HG02840 (cell line): ENCODE data around the gene SETD1B.

Experiments used
- ATAC-seq: cut with Tn5 transposase; IDR thresholded peaks from one replicate; pipeline ENCODE4 v1.9.1; 2021; ENCODE audit warnings: mild to moderate bottlenecking, moderate library complexity, moderate number of reproducible peaks; ENCODE audit not compliant: unreplicated experiment, low FRiP score

The SETD1B gene

DNA sequence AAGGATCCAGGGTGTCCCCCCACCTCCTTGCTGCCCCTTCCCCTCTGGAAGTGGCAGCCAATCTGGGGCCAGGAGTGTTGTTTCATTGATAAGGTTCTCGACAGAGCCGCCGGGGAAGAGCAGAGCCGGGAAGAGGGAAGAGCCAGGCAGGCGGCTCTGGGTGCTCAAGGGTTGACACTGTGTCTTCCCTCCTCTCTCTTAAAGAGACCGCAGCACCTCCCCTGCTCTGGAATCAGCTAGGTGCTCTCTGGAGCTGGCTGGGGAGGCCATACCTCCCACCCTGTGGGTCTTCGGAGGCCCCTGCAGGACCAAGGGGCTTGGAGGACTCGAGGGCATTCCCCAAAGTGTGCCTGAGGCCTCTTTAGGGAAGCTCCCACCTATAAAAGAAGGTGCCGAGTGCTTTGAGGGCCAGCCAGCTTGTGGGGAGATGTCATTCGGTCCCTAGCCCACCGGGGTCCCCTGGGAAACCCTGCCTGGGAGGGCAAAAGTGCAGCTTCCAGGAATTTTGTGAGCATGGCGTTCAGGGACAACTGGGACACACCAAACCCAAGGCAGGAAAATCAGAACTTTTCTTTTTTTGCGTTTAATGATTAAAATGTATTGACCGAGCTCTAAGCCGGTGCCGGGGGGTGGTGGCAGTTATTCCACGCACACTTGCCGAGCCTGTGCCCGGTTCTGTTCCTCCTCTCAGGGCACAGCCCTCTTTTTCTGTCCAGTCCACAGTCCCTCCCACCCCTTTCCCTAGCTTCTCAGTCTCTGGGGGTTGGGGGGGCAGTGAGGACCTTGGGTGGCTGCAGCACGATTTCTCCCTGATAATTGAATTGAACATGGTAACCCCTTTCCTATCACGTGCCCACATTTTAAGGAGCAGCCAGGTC is 3.0 kb downstream of the SETD1B start:
- no peak for ATAC-seq

DNA sequence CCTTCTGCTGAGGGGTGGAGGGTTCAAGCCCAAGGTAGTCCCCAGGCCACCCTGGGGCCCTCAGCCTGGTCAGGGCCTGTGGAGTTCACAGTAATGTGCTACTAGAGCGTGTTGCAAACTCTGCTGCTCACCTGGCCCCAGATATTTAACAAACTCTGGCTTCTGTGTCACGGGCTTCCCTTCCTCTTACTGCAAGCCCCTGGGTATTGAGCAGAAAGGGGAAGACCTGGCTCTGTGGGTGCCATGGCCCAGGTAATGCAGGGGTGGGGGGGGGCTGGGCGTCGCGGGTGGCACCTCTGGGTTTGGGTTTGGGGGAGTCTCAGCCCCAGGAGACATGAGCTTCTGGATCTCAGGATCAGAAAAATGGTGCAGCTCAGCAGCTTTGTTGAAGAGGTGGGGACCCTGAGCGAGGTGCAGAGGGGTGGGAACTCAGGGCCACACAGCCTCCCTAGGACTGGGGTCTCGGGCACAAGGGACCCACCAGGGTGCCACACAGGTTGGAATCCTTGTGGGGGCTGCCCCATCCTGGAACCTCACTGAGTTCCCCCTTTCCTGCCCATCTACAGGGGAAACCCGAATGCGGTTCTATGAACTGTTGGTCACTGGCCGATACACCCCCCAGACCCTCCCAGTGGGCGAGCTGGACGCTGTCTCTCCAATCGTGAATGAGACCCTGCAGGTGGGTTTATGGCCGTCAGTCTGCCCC is 4.0 kb downstream of the SETD1B start:
- ATAC-seq = no peak

DNA sequence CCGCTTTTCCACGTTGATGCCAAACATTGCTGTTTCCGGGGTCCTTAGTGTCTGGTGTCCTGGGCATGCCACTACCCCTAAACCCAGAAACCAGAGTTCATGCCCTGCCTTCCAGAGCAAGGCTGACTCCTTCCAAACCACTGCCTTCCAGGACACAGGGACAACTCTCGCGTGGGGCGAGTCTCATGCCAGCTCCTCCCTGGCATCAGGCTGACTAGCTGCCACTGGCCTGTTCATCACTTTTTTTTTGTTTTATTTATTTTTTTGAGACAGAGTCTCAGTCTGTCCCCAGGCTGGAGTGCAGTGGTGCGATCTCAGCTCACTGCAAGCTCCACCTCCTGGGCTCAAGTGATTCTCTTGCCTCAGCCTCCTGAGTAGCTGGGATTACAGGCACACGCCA is 4.8 kb downstream of the SETD1B start:
- ATAC-seq = no peak

DNA sequence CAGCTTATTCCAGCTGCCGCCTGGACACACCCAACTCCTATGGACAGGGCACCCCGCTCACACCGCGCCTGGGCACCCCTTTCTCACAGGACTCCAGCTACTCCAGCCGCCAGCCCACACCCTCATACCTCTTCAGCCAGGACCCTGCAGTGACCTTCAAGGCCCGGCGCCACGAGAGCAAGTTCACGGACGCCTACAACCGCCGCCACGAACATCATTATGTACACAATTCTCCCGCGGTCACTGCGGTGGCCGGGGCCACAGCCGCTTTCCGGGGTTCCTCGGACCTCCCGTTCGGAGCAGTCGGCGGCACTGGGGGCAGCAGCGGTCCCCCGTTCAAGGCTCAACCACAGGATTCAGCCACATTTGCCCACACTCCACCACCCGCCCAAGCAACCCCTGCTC is 5.9 kb downstream of the SETD1B start:
- ATAC-seq = no peak

DNA sequence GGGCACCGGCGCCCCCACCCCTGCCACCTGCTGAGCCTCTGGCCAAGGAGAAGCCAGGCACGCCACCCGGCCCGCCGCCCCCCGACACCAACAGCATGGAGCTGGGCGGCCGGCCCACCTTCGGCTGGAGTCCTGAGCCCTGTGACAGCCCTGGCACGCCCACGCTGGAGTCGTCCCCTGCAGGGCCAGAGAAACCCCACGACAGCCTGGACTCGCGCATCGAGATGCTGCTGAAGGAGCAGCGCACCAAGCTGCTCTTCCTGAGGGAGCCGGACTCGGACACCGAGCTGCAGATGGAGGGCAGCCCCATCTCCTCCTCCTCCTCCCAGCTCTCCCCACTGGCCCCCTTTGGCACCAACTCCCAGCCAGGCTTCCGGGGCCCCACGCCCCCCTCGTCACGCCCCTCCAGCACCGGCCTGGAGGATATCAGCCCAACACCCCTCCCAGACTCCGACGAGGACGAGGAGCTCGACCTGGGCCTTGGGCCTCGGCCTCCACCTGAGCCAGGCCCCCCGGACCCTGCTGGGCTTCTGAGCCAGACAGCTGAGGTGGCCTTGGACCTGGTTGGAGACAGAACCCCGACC is 6.5 kb downstream of the SETD1B start:
- no peak for ATAC-seq

DNA sequence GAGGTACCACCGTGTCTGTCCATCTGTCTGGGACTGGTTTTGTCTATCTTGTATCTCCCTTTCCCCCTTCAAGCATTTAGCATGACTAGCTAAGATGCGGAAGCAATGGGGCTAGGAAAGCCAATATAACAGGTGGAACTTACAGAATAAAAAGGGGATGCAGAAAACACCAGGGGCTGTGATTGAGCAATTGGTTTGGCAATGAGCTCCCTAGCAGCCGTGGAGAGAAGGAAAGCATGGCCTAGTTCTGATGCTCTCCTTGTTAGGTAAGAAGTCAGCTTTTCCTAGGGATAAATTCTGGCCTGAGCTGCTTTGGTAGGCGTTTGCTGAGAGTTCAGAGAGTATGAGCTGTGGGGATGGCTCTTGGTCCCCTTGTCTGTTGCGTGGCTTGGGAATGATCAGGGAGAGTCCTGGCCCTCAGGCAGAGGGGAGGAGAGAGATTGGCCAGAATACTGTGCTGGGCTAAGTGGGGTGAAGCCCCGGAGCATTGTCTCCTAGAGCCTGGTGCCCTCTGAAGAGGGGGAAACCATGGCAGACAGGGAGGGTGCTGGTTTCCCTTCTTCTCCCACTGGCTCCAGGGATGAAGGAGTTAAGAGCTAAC is 7.1 kb downstream of the SETD1B start:
- no peak for ATAC-seq

DNA sequence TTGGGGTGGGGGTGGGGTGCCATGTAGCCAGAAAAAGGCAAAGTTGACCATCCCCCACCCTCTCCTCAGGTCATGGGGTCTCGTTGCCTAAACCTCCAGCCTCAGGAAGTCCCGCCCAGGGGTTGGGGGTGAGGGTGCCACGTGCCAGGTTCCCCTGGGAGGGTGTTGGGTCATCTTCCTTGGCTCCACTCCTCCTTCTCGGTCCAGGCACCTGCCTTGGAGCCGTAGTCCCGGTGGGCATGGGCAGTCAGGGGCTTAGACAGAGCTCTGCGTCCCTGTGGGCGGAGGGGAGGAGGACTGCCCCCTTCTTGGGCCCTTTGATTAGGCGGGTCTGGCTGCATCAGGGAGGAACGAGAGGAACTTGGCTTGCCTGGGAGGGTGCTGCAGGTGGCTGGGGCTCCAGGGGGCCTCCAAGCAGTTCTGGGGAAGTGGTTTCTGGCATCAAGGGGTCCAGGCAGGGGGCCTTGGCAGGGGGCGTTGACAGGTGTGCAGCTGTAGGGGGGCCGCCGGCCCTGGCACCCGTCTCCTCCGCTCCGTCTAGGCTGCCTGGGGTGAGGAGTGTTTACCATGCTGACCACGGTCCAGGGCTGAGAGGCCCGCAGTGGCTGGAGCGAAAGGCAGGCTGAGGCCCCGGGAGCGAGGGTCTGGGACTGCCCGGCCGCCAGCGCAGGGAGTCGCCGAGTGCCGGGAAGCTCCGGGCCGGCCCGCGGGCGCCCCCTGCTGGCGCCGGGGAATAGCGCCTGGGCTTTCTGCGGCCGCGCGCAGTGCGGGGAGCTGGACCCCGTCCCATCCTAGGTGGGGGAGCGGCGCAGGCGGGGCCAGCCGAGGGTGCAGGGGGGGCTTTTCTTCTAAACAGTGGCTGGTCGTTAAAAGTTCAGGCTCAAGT is 7.9 kb downstream of the SETD1B start:
- no peak for ATAC-seq

DNA sequence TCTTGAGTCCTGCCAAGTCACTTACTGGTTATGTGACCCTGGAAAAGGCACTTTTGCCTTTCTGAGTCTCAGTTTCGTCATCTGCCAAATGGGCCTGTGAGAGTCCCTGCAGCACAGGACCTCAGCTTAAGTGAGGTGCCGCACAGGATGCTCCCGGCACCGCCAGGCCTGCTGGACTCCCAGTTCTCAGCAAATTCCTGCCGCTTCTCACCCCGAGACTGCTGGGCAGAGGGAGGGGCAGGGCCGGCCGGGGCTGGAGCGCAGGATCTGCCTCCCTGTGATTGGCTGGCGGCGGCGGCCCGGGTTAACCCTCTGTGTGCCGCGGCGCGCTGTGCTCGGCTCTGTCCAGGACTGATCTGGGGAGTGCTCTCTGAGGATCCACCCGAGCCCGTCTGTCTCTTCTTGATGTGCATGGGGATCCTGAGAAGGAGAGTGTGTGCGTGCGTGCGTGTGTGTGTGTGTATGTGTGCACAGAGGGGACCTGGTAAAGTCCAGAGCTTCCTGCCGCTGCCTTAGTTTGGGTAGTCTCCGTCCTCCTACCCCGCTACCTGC is 8.6 kb downstream of the SETD1B start:
- ATAC-seq = no peak

DNA sequence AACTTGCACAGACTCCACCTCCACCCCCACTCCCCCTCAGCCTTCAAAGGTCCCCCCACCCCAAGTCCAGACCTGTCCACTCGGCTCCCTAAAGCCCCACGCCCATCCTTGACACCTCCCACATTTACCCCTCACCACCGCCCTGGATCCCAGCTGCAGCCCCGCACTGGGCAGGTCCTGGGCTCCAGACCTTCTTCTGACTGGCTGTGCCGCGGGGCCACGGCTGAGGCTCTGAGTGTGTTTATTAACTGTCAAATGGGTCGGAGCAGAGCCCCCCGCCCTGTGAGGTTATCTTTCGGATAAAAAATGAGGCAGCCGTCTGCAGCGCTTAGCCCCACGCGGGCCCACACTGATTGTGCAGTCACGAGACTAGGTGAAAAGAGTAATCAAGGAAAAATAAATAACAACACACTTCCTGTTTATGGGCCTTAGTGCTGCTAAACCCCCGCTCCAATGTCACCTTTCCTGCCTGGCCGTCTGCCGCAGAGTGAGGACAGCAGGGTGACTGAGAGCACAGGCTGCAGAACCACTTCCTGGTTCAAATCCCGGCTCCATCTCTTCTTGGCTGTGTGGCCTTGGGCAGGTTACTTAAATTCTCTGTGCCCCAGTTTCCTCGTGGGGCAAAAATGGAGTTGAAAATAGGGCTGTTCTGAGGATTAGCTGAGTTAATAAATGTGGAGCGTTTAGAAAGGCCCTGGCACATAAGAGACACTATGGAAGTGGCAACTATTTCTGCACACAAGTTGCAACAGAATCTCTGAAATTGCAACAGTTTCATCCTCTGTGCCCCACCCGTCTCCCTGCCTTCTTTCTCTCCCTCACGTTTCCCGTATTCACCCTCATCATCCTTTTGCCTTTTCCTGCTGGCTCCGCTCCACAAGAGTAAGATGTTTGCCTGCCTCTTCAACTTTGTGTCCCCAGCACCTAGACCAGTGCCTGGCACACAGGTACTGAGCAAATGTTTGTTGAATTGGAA is 9.4 kb downstream of the SETD1B start:
- no peak for ATAC-seq

DNA sequence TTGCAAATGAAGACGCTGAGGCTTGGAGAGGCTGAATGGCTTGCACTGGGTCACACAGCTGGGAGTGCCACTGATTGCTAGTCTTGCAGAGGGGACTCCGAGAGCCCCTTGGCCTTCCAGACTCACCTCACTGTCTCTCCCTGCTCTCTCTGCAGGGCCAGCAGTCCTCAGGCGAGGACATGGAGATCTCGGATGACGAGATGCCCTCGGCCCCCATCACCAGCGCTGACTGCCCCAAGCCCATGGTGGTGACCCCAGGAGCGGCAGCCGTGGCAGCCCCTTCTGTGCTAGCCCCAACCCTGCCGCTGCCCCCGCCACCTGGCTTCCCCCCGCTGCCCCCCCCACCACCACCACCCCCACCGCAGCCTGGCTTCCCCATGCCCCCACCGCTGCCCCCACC is 10.1 kb downstream of the SETD1B start:
- ATAC-seq = no peak

DNA sequence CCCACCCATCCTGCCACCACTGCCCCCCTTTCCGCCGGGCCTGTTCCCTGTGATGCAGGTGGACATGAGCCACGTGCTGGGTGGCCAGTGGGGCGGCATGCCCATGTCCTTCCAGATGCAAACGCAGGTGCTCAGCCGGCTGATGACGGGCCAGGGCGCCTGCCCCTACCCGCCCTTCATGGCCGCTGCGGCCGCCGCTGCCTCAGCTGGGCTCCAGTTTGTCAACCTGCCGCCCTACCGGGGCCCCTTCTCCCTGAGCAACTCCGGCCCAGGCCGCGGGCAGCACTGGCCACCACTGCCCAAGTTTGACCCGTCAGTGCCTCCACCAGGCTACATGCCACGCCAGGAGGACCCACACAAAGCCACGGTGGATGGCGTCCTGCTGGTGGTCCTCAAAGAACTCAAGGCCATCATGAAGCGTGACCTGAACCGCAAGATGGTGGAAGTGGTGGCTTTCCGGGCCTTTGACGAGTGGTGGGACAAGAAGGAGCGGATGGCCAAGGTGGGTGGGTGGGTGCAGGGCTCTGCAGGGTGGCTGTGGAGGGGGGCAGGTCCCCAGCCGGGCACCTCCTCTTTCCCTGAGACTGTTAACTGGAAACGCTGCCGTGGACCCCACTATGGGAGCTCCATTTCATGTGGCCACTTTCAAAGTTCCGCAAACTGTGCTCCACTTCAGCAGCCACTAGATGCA is 10.8 kb downstream of the SETD1B start:
- ATAC-seq = no peak

DNA sequence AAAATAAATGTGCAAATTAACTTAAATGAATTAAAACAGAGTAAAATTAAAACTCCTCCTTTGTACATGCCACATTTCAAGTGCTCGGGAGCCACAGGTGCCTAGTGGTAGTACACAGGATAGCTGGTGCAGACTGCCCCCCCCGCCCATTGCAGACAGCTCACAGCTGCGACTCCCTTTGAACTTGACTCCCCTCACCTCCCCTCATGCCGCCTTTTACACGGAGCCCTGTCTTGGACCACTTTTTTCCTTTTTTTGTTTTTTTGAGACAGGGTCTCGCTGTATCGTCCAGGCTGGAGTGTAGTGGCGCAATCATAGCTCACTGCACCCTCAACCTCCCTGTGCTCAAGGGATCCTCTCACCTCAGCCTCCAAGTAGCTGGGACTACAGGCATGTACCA is 11.5 kb downstream of the SETD1B start:
- ATAC-seq = no peak

DNA sequence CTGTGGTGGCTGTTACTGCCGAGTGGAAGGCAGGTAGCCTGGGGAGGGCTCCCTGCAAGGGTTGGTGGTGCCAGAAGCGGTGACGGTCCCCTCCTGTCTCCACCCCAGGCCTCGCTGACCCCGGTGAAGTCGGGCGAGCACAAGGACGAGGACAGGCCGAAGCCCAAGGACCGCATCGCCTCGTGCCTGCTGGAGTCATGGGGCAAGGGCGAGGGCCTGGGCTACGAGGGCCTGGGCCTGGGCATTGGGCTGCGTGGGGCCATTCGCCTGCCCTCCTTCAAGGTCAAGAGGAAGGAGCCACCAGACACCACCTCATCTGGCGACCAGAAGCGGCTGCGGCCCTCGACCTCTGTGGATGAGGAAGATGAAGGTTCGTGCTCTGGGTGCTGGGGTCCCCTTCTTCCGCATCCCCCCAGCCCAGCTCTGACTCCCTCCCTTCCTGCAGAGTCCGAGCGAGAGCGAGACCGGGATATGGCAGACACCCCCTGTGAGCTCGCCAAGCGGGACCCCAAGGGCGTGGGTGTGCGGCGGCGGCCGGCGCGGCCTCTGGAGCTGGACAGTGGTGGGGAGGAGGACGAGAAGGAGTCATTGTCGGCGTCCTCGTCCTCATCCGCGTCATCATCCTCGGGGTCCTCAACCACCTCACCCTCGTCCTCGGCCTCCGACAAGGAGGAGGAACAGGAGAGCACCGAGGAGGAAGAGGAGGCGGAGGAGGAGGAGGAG is 13.3 kb downstream of the SETD1B start:
- no peak for ATAC-seq

DNA sequence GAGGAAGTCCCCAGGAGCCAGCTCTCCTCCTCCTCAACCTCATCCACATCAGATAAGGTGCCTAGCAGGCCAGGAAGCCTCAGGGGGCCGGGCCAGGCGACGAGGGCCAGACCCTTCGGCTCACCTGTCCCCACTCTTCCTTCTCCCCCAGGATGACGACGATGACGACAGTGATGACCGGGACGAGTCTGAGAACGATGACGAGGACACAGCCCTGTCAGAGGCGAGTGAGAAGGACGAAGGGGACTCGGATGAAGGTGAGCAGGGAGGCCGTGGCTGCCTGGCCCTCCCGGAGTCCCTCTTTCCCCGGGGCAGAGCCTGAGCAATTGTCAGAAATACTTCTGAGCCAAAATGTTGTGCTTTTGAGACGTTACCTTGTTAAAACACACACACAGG is 13.8 kb downstream of the SETD1B start:
- ATAC-seq = no peak

DNA sequence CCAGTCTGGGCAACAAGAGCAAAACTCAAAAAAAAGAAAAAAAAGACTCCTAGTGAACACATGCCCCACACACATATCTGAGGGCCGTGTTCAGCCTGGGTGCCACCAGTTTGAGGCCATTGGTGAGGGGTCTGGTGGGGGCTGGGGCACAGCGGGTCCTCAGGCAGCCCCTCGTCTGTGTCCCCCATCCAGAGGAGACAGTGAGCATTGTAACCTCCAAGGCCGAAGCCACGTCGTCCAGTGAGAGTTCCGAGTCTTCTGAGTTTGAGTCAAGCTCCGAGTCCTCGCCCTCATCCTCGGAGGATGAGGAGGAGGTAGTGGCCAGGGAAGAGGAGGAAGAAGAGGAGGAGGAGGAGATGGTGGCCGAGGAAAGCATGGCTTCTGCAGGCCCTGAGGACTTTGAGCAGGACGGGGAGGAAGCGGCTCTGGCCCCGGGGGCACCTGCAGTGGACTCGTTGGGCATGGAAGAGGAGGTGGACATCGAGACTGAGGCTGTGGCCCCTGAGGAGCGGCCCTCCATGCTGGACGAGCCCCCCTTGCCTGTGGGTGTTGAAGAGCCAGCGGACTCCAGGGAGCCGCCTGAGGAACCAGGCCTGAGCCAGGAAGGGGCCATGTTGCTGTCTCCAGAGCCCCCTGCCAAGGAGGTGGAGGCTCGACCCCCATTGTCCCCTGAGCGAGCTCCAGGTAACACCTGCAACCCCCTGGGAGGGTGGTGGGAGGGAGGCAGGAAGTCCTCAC is 15.6 kb downstream of the SETD1B start:
- no peak for ATAC-seq

DNA sequence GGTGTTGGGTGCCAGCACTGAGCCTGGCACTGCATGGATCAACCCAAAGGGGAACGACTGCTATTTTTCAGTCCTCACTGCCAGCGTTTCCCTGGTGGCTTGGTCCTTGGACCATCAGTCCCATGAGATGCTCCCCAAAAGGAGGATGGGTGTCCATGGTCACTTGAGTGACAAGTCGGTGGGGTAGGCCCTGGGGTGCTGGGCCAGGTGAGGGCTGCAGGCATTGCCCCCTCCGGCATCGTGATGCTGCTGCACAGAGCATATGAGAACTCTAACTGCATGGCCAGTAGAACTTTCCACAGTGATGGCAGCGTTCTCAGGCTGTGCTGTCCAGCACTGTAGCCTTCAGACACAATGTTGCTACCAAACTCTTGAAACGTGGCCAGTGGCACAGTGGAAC is 16.2 kb downstream of the SETD1B start:
- ATAC-seq = no peak
